ENCODE results near the gene TEX13A.

DNA sequence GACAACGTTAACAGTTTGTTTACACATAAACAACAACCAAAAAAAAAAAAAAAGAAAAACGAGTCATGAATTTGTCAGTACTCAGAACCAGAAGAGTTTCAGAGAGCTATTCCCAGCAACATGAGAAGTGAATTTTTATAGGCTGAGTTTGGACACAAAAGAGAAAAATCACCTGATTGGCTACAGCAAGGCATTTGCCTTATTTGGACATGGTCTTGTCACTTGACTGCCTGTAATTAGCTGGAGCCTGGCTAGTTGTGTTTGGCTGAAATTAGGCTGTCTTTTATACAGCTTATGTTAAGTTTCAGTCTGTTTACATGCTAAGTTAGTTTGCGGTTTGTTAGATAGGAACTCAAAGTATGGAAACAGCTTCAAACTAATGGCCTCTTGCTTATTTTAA lies 880 bp upstream of the TEX13A start:
- TF ChIP-seq, protein P1, sequence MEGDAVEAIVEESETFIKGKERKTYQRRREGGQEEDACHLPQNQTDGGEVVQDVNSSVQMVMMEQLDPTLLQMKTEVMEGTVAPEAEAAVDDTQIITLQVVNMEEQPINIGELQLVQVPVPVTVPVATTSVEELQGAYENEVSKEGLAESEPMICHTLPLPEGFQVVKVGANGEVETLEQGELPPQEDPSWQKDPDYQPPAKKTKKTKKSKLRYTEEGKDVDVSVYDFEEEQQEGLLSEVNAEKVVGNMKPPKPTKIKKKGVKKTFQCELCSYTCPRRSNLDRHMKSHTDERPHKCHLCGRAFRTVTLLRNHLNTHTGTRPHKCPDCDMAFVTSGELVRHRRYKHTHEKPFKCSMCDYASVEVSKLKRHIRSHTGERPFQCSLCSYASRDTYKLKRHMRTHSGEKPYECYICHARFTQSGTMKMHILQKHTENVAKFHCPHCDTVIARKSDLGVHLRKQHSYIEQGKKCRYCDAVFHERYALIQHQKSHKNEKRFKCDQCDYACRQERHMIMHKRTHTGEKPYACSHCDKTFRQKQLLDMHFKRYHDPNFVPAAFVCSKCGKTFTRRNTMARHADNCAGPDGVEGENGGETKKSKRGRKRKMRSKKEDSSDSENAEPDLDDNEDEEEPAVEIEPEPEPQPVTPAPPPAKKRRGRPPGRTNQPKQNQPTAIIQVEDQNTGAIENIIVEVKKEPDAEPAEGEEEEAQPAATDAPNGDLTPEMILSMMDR (IDR thresholded peaks at IDR 0.05 in 4 of 5, conservative IDR thresholded peaks at IDR 0.05 in 1 of 5): no peak
- no peak for TF ChIP-seq POLR2A (IDR thresholded peaks at IDR 0.05)

All from gastrocnemius medialis (tissue), 4 donors.